HepG2 (cell line): ENCODE data around the gene TDG. TPM values are rescaled to one million over a fixed set of nuclear protein-coding genes. Genes with fewer than 3 reads are reported as not detected.

Source experiments
- CBX1 ChIP-seq: IDR thresholded peaks from one replicate; pipeline ENCODE4 v1.6.1; 2016; ENCODE audit warnings: antibody characterized with exemption, low read depth
- CEBPG ChIP-seq: IDR thresholded peaks from 2 replicates; pipeline ENCODE4 v1.6.1; 2016
- FOXM1 ChIP-seq: sonication (generic); formaldehyde crosslinking; IDR thresholded peaks from 2 replicates; pipeline ENCODE4 v1.5.0; 2020; ENCODE audit warnings: missing genetic modification reagents
- JDP2 ChIP-seq: sonication (generic); formaldehyde crosslinking; IDR thresholded peaks from 2 replicates; pipeline ENCODE4 v1.8.1; 2022; ENCODE audit warnings: missing genetic modification reagents, borderline replicate concordance
- MTF2 ChIP-seq: sonication (generic); formaldehyde crosslinking; IDR thresholded peaks from 2 replicates; pipeline ENCODE4 v1.5.0; 2020; ENCODE audit warnings: missing genetic modification reagents, borderline replicate concordance
- MZF1 ChIP-seq: sonication (generic); formaldehyde crosslinking; IDR thresholded peaks from 2 replicates; pipeline ENCODE4 v1.8.1; 2023; ENCODE audit warnings: mild to moderate bottlenecking, missing genetic modification reagents, borderline replicate concordance
- SALL2 ChIP-seq: sonication (generic); formaldehyde crosslinking; IDR thresholded peaks from 2 replicates; pipeline ENCODE4 v1.8.1; 2023; ENCODE audit warnings: mild to moderate bottlenecking, missing genetic modification reagents, inconsistent platforms
- SPEN ChIP-seq: sonication (generic); formaldehyde crosslinking; IDR thresholded peaks from 2 replicates; pipeline ENCODE4 v1.5.1; 2020; ENCODE audit warnings: low read depth, mild to moderate bottlenecking, missing genetic modification reagents
- SRF ChIP-seq: IDR thresholded peaks from 2 replicates; pipeline ENCODE4 v1.6.1; 2011; ENCODE audit warnings: mild to moderate bottlenecking, low read depth, low read length, moderate library complexity
- ZFAT ChIP-seq: sonication (generic); formaldehyde crosslinking; conservative IDR thresholded peaks from 2 replicates; pipeline ENCODE4 v1.8.1; 2023; ENCODE audit warnings: missing genetic modification reagents, inconsistent platforms
- ZNF232 ChIP-seq: sonication (generic); formaldehyde crosslinking; IDR thresholded peaks from 2 replicates; pipeline ENCODE4 v1.4.0; 2020; ENCODE audit warnings: missing genetic modification reagents, borderline replicate concordance
- ZNF354B ChIP-seq: sonication (generic); formaldehyde crosslinking; IDR thresholded peaks from 2 replicates; pipeline ENCODE4 v1.8.0; 2022; ENCODE audit warnings: mild to moderate bottlenecking, missing genetic modification reagents
- polyA plus RNA-seq, 8 experiments: library from polyadenylated mRNA; depleted of rRNA in 3 of 8; stranded (reverse) in 7 of 8; unstranded in 1 of 8; fragments of >200 nt; fragmentation: Illumina TruSeq in 4 of 8; extraction: Trizol in 4 of 8; gene quantifications; 2 replicates each; pipeline versions ENCODE4 v1.2.1 to v1.2.3, GENCODE V29; 2011 to 2016; ENCODE audit warnings: low read depth in 4 of 8, missing spikeins in 1 of 8, mixed read lengths in 1 of 8; ENCODE audit not compliant: insufficient read depth in 1 of 8
- total RNA-seq, 5 experiments: library from RNA; depleted of rRNA; stranded (reverse); fragments of >200 nt; fragmentation: Illumina TruSeq; extraction: Trizol; gene quantifications; 2 replicates each; pipeline ENCODE4 v1.2.3, GENCODE V29; 2016; ENCODE audit warnings: low read depth in 1 of 5
- TF ChIP-seq, protein P1 (sequence below): sonication (generic); formaldehyde crosslinking; IDR thresholded peaks from 2 replicates; pipeline ENCODE4 v1.8.1; 2022; ENCODE audit warnings: low read depth, mild to moderate bottlenecking, missing genetic modification reagents
- TF ChIP-seq, protein P2 (sequence below): IDR thresholded peaks from 2 replicates; pipeline ENCODE4 v1.6.1; 2016
- TF ChIP-seq, protein P3 (sequence below): sonication (generic); formaldehyde crosslinking; IDR thresholded peaks from 2 replicates; pipeline ENCODE4 v1.8.0; 2022; ENCODE audit warnings: missing genetic modification reagents, mild to moderate bottlenecking, inconsistent platforms, borderline replicate concordance
- TF ChIP-seq, protein P4 (sequence below): sonication (generic); formaldehyde crosslinking; IDR thresholded peaks from 2 replicates; pipeline ENCODE4 v1.4.0; 2020; ENCODE audit warnings: missing genetic modification reagents, borderline replicate concordance
- TF ChIP-seq, protein P5 (sequence below): sonication (generic); formaldehyde crosslinking; IDR thresholded peaks from 2 replicates; pipeline ENCODE4 v1.8.0; 2022; ENCODE audit warnings: missing genetic modification reagents, low read depth, mild to moderate bottlenecking, borderline replicate concordance

The TDG gene
- total and polyA plus RNA-seq, 2 of the 13 experiments (the other 11 are each of a cell fraction or from before 2014, with no cell fraction given) = 14.2 to 19.5 TPM

DNA sequence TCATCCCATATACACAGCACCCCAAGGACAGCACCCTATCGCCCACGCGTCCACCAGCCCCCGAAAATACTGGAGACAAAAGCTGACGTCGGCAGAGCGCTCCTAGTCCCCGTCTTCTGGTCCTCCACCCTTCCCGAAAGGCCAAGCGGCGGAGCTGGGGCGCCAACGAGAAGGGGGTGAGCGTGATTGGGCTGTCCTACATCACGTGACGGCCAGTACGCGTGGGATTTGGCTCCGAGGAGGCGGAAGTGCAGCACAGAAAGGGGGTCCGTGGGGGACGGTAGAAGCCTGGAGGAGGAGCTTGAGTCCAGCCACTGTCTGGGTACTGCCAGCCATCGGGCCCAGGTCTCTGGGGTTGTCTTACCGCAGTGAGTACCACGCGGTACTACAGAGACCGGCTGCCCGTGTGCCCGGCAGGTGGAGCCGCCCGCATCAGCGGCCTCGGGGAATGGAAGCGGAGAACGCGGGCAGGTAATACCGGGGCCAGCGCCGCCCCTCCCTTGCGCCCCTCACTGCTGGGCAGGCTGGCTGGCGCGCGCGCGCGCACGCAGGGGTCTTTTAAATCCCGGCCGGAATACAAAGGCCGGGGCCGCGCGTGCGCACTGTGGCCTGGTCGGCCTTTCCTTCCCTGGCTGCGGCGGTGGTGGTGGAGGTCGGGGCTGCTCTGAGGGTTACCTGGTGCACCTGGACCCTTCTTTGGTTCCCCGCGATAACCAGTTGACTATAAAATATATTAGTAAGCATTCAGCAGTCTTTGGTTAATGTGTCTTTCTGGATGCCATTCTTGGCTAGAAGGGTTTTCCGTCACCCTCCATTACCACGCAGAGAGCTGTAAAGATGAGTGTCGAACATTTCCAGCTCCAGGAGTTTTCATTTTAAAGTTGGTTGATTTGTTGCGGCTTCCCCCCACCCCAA lies at the start of gene TDG (continued):
- peak; percentile 97 for TF ChIP-seq SPEN (CRISPR knock-in tag)
- TF ChIP-seq, protein P1, sequence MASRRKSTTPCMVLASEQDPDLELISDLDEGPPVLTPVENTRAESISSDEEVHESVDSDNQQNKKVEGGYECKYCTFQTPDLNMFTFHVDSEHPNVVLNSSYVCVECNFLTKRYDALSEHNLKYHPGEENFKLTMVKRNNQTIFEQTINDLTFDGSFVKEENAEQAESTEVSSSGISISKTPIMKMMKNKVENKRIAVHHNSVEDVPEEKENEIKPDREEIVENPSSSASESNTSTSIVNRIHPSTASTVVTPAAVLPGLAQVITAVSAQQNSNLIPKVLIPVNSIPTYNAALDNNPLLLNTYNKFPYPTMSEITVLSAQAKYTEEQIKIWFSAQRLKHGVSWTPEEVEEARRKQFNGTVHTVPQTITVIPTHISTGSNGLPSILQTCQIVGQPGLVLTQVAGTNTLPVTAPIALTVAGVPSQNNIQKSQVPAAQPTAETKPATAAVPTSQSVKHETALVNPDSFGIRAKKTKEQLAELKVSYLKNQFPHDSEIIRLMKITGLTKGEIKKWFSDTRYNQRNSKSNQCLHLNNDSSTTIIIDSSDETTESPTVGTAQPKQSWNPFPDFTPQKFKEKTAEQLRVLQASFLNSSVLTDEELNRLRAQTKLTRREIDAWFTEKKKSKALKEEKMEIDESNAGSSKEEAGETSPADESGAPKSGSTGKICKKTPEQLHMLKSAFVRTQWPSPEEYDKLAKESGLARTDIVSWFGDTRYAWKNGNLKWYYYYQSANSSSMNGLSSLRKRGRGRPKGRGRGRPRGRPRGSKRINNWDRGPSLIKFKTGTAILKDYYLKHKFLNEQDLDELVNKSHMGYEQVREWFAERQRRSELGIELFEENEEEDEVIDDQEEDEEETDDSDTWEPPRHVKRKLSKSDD (CRISPR knock-in tag) = no peak
- TF ChIP-seq ZFAT (CRISPR knock-in tag) = no peak; the same call in 1 of the 2 replicates
- TF ChIP-seq SRF = no peak
- TF ChIP-seq ZNF232 (CRISPR knock-in tag) = peak; percentile 49; the same call in 1 of the 2 replicates
- TF ChIP-seq MTF2 (CRISPR knock-in tag) = peak; percentile 69
- TF ChIP-seq, protein P2, sequence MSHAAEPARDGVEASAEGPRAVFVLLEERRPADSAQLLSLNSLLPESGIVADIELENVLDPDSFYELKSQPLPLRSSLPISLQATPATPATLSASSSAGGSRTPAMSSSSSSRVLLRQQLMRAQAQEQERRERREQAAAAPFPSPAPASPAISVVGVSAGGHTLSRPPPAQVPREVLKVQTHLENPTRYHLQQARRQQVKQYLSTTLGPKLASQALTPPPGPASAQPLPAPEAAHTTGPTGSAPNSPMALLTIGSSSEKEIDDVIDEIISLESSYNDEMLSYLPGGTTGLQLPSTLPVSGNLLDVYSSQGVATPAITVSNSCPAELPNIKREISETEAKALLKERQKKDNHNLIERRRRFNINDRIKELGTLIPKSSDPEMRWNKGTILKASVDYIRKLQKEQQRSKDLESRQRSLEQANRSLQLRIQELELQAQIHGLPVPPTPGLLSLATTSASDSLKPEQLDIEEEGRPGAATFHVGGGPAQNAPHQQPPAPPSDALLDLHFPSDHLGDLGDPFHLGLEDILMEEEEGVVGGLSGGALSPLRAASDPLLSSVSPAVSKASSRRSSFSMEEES (CRISPR knock-in tag) = peak; percentile 91
- TF ChIP-seq, protein P3, sequence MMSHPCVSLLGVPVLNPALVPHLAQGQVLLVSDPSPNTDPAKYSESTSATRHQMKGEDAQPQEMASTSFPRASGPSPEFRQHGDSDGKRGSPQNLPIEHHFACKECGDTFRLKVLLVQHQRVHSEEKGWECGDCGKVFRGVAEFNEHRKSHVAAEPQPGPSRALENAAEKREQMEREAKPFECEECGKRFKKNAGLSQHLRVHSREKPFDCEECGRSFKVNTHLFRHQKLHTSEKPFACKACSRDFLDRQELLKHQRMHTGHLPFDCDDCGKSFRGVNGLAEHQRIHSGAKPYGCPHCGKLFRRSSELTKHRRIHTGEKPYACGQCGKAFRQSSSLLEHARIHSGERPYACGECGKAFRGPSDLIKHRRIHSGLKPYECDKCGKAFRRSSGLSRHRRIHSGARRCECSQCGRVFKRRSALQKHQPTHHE (CRISPR knock-in tag) = 0 out of 2 replicates have a peak, but pooled peaks have one; percentile 80
- TF ChIP-seq MZF1 (CRISPR knock-in tag) = no peak
- TF ChIP-seq CBX1 = peak; percentile 30
- TF ChIP-seq ZNF354B (CRISPR knock-in tag) = no peak
- TF ChIP-seq, protein P4, sequence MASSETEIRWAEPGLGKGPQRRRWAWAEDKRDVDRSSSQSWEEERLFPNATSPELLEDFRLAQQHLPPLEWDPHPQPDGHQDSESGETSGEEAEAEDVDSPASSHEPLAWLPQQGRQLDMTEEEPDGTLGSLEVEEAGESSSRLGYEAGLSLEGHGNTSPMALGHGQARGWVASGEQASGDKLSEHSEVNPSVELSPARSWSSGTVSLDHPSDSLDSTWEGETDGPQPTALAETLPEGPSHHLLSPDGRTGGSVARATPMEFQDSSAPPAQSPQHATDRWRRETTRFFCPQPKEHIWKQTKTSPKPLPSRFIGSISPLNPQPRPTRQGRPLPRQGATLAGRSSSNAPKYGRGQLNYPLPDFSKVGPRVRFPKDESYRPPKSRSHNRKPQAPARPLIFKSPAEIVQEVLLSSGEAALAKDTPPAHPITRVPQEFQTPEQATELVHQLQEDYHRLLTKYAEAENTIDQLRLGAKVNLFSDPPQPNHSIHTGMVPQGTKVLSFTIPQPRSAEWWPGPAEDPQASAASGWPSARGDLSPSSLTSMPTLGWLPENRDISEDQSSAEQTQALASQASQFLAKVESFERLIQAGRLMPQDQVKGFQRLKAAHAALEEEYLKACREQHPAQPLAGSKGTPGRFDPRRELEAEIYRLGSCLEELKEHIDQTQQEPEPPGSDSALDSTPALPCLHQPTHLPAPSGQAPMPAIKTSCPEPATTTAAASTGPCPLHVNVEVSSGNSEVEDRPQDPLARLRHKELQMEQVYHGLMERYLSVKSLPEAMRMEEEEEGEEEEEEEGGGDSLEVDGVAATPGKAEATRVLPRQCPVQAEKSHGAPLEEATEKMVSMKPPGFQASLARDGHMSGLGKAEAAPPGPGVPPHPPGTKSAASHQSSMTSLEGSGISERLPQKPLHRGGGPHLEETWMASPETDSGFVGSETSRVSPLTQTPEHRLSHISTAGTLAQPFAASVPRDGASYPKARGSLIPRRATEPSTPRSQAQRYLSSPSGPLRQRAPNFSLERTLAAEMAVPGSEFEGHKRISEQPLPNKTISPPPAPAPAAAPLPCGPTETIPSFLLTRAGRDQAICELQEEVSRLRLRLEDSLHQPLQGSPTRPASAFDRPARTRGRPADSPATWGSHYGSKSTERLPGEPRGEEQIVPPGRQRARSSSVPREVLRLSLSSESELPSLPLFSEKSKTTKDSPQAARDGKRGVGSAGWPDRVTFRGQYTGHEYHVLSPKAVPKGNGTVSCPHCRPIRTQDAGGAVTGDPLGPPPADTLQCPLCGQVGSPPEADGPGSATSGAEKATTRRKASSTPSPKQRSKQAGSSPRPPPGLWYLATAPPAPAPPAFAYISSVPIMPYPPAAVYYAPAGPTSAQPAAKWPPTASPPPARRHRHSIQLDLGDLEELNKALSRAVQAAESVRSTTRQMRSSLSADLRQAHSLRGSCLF (CRISPR knock-in tag) = no peak
- TF ChIP-seq, protein P5, sequence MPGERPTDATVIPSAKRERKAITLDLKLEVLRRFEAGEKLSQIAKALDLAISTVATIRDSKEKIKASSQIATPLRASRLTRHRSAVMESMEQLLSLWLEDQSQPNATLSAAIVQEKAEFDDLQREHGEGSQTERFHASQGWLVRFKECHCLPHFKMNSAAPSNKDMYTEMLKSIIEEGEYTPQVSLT (CRISPR knock-in tag) = no peak
- peak; percentile 87 for TF ChIP-seq SALL2
- TF ChIP-seq FOXM1 (CRISPR knock-in tag) = no peak
- TF ChIP-seq JDP2 (CRISPR knock-in tag) = no peak
- peak; percentile 13; the same call in 1 of the 2 replicates for TF ChIP-seq CEBPG (CRISPR knock-in tag)
